NCI-H2227 treated with DMSO at 0.1 percent for 48 hours (cell line): ENCODE results near the gene DLG1.
A peak's percentile ranks its signal among the peaks of the same experiment; 100 is the strongest.

ENCODE experiments used
- DNase-seq: peaks from one replicate; lab custom pipeline; 2025; lab: John Stamatoyannopoulos, UW

DLG1 gene

DNA sequence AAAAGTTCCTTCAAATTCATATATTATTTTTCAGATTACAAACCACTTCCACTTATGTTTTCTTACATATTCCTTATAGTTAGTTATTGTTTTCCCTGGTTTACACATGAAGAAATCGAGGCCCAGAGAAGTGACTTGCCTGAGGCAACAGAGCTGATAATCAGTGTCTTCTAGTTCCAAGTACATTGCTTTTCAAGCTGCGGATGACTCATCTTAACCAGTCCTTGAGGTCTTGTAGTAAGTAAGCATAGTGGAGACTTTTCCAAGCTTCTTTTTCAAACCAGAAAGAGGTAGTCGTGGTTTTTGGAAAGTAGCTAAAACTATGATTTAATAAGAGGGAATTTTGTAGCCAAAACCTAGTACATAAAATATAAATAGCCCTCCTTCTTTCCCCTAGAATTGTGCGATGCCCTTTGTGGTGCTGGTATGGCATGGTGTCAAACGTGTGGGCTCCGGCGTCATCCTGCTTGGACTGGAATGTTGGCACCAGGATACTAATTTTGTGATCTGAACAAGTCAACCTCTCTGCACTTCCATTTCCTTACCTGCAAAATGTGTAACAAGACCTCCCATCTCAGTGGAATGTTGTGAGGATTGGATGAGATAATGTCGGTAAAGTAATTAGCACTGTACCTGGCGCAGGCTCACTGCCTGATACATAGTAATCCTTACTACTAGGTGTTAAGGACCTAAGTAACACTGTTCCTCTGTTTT lies 19.0 kb upstream of the DLG1 start:
- DNase-seq: no peak

DNA sequence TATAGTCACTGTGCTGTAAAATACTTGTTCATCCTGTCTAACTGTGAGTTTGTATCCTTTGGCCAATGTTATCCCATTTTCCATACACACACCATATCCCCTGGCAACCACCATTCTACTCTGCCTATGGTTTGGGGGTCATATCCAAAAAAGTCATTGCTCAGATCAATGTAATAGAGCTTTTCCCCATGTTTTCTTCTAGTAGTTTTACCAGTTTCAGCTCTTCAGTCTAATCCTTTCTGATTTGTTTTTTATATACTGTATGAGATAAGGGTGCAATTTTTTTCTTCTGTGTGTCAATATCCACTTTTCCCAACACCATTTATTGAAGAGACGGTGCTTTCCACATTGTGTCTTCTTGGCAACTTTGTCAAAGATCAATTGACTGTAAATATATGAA lies 14.0 kb upstream of the DLG1 start:
- no peak for DNase-seq

DNA sequence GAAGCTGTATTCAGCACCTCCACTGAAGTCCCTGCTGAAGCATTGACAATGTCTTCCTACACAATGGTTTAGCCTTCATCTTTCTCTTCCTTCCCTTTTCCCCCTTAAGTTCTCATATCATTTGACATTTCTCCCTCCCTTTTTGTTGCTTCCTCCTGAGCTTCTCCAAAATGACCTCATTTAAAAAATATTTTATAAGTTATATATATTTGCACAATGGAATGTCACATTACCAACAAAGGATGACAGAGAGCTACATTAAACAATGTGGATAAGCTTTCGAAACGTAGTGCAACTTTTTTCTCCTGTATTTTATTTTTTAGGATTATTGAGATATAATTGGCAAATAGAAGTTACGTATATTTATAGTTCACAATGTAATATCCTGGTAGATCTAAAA lies 13.2 kb upstream of the DLG1 start:
- DNase-seq: no peak

DNA sequence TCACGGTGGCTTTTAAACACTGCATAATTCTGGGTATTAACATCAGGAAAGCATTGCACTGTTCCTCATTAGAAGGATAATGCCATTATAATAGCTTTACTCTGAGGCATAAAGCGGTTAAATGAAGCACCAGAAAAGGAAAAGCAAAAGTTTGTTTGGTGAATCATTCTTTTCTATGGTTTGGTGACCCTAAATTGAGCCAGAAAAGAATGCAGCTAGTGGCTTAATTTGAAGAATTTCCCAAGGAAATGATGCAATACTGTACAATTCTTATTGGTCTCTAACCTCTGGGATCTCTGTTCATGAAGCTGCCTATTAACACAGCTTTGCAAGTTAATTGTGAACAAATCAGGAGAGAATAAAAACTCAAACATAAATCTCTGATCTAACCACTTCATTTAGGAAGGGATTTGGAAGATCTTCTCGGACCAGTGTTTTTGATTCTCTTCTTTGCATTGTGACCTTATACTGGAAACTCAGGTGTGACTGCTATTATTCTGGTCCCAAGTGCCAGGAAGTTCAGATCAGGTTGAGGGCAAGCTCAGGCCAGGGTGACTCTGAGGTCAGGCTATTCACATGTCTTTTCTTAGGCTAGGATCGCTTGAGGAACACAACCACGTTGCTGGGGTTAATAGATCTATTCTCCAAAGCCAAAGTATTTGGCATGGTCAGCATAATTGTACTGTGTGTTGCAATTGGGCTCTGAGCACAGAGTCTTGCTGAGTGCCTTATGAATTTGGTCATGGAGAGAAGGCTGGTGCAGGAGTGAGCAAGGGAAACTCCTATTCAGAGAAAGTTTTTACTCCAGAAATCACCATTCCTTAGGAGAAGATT lies 11.3 kb upstream of the DLG1 start:
- no peak for DNase-seq

DNA sequence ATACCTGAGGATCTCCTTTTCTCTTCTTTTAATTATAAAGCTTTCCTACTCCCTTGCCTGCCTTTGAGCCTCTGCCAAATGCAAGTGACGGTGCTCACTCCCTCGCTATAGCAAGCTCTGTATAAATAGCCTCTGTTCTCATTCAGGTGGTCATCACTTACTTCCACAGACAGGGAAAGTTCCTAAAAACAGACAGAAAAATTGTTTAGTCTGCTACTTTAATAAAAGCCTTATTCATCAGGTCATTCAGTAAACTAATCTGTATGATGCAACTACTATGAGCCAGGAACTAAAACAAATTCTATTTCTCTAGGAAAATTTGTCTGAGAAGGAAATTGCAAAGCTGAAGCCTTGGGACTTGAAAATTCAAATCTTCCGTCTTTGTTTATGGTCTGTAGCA lies 10.2 kb upstream of the DLG1 start:
- no peak for DNase-seq

- DNase-seq: no peak
Measured at GRCh38 chr3:197306374-197307086, 8.1 kb upstream of the DLG1 start.

DNA sequence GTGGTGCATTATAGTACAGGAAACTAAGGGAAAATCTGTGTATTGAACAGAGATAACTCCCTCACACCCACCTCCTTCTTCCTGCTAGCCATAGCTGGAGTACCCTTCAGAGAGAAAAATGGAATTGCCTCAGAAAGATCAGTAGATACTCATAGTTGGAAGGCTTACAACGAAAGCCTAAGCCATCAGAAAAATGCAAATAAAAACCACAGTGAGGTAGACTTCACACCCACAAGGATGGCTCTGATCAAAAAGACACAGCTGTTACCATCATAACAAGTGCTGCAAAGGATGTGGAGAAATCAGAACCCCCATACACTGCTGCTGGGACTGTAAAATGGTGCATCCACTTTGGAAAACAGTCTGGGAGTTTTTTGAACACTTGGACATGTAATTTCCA lies 7.4 kb upstream of the DLG1 start:
- DNase-seq: no peak

GRCh38 chr3:197303452-197303851 lies 5.0 kb upstream of the DLG1 start:
- no peak for DNase-seq

- no peak for DNase-seq
Measured at GRCh38 chr3:197302696-197303341, 4.4 kb upstream of the DLG1 start.

GRCh38 chr3:197302033-197302432 lies 3.6 kb upstream of the DLG1 start:
- DNase-seq: no peak

- no peak for DNase-seq
Measured at GRCh38 chr3:197300361-197300760, 1.9 kb upstream of the DLG1 start.

- no peak for DNase-seq
Measured at GRCh38 chr3:197298945-197299854, 788 bp upstream of the DLG1 start.

DNA sequence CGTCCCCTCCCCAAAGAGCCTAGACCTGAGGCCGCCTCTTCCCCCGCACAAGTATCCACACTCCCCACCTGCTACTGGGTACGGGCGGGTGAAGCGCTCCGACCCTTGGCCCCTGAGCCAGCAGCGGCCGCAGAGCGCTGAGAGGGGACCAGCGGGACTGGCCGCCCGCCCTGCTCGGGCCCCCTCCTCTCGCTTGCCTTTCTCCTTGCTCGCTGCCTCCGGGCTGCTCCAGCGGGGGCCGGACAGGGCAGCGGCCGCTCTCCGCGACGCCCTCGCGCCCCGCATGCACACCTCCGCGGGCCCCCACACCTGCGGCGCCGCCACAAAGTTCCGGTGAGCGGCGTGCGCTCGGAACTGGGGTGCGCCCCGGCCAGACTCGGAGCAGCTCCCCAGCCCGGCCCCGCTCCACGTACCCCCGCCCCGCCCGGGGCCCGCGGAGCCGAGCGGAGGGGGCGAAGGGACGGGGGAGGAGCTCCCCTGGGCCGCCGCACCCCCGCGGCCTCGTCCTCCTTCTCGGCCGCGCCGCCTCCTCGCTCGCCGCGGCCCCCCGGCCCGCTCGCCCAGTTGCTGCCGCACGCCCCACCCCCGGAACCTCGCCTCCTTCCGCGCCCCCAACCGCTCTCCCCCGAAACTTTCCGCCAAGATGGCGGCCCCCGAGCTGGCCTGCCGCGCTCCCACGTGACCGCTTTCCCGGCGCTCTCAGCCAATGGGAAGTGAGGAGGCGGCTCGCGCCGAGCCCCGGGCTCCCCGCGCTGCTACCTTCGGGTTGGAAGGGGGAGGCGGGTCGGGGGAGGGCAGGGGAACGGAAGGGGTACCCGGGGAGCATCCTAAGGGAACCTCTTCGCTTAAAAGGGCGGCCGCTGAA lies 704 bp downstream of the DLG1 start:
- DNase-seq: peak; percentile 88

DNA sequence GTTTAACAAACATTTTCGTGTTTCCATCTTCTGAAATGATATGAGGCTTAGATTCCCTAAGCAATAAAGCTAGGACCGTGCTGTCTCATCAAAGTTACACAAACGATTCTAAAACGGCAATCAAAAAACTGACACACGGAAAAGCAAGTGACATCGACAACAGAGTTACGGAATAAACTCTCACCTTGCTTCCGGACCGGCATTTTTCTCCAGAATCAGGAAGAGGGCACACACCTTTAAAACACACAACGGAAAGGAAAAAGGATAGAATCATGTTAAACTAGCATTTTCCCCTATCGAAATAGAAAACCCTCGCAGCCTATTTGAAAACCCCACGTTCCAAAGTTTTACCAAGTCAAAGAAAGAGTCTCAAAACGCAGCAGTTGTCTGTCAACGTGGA lies 1.4 kb downstream of the DLG1 start:
- DNase-seq: no peak

- DNase-seq: no peak
Measured at GRCh38 chr3:197296545-197296944, 1.9 kb downstream of the DLG1 start.

DNA sequence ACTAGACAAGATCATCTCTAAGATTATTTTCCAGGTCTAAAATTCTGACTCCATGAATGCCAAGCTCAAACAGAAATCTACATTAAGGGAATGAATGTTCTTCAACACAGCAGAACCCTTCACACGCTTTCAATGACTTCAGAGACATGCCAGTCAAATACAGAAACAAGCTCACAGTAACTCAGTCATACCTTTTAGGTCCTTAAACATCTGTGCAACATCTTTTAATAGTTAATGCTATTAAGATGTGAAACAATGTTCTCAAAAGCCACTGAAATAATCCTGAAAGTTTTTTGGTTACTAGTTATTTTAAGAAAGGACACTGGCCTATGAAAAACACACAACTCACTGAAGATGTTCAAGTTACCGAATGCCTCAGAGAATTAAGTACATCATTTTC lies 2.5 kb downstream of the DLG1 start:
- DNase-seq: no peak

- no peak for DNase-seq
Measured at GRCh38 chr3:197293605-197294237, 4.7 kb downstream of the DLG1 start.

- DNase-seq: no peak
Measured at GRCh38 chr3:197292648-197293047, 5.8 kb downstream of the DLG1 start.

- no peak for DNase-seq
Measured at GRCh38 chr3:197292083-197292646, 6.2 kb downstream of the DLG1 start.

- no peak for DNase-seq
Measured at GRCh38 chr3:197289726-197290125, 8.7 kb downstream of the DLG1 start.
